Brain microvascular endothelial cell (primary cell): ENCODE measurements around the gene CCN6.

Experiments
- DNase-seq: peaks from one replicate; pipeline ENCODE4 v3.0.0-alpha.2; 2020
- H3K27ac ChIP-seq: fragments of 250-450 bp; sonication (Bioruptor Pico); 2 replicates; pipeline ENCODE4 v1.5.1; 2020; ENCODE audit warnings: mild to moderate bottlenecking, moderate library complexity
- H3K27me3 ChIP-seq: fragments of 250-450 bp; sonication (Bioruptor Pico); replicated peaks from 2 replicates; pipeline ENCODE4 v1.5.1; 2020; ENCODE audit warnings: mild to moderate bottlenecking
- H3K36me3 ChIP-seq: fragments of 250-450 bp; sonication (Bioruptor Pico); replicated peaks from 2 replicates; pipeline ENCODE4 v1.5.1; 2020; ENCODE audit warnings: mild to moderate bottlenecking
- H3K4me3 ChIP-seq: 2 replicates; pipeline ENCODE4 v1.5.1; 2011; ENCODE audit warnings: low read depth, mild to moderate bottlenecking, control low read depth, low read length, moderate library complexity
- in situ Hi-C: cut with HindIII; loops from 2 replicates; pipeline ENCODE4 v1.10.0; 2017; ENCODE audit warnings: low sequenced_read_pairs, low pct_ligation_motif_present
- TF ChIP-seq, protein P1 (sequence below): IDR thresholded peaks from 2 replicates; pipeline ENCODE4 v1.5.1; 2011; ENCODE audit warnings: low read depth, mild to moderate bottlenecking, moderate library complexity, low read length, control low read depth, inconsistent platforms; ENCODE audit errors: missing control alignments

Gene CCN6

DNA sequence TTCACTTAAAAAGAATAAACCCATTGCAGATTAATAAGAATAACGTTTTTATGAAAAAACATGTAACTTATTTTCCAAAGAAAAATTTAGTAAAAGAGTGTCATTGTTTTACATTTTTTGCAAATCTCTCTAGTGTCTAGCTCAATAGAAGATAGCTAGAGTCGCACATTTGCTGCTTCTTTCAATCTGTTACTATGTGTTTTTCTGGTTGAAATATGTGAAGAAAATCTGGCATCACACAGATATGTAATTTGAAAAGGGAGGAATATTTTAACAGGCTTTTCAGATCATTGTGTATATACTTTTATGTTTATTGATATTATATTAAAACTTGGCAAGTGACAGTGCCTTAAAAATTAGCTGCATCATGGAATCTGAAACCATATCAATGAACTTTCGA is 9.1 kb downstream of the CCN6 start:
- Histone ChIP-seq H3K27ac (no peak overlapping the region), H3K4me3 (no peak overlapping the region), H3K27me3 (no peaks in the 10 kb centered on the region), H3K36me3 (no peaks in the 10 kb centered on the region)
- DNase-seq: no peak
- in situ Hi-C loops: no loop called here
- TF ChIP-seq, protein P1, sequence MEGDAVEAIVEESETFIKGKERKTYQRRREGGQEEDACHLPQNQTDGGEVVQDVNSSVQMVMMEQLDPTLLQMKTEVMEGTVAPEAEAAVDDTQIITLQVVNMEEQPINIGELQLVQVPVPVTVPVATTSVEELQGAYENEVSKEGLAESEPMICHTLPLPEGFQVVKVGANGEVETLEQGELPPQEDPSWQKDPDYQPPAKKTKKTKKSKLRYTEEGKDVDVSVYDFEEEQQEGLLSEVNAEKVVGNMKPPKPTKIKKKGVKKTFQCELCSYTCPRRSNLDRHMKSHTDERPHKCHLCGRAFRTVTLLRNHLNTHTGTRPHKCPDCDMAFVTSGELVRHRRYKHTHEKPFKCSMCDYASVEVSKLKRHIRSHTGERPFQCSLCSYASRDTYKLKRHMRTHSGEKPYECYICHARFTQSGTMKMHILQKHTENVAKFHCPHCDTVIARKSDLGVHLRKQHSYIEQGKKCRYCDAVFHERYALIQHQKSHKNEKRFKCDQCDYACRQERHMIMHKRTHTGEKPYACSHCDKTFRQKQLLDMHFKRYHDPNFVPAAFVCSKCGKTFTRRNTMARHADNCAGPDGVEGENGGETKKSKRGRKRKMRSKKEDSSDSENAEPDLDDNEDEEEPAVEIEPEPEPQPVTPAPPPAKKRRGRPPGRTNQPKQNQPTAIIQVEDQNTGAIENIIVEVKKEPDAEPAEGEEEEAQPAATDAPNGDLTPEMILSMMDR: no peak

GRCh38 chr6:112065426-112065986 is 11.6 kb downstream of the CCN6 start:
- in situ Hi-C loops: no loop called here
- Histone ChIP-seq H3K27ac (no peak overlapping the region), H3K4me3 (no peak overlapping the region), H3K36me3 (no peaks in the 10 kb centered on the region), H3K27me3 (no peaks in the 10 kb centered on the region)
- no peak for DNase-seq
- TF ChIP-seq, protein P1: no peak

GRCh38 chr6:112066606-112067005 is 12.7 kb downstream of the CCN6 start:
- no peak for DNase-seq
- Histone ChIP-seq H3K27ac (no peak overlapping the region), H3K4me3 (no peak overlapping the region), H3K27me3 (no peaks in the 10 kb centered on the region), H3K36me3 (no peaks in the 10 kb centered on the region)
- in situ Hi-C loops: no loop called here
- TF ChIP-seq, protein P1: no peak

DNA sequence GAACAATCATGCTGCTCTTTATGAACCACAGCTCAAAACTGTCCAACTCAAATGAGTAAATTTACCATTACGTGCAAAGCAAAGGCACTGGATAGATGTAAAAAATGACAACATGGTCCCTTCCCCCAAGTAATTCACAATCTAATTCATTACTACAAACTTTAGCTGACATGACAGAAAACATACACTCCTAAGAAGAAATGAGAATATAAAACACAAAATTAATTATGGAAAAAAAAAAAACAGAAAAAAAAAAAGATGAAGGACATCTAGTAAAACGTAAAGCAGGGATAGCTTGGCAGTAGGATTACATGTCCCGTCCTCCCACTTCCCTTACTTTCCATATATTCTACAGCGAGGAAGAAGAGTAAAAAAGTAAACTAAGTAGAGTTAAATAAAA is 27.7 kb downstream of the CCN6 start:
- Histone ChIP-seq H3K27ac (no peak overlapping the region), H3K4me3 (no peak overlapping the region), H3K36me3 (peaks cover 14% of the 10 kb centered on the region), H3K27me3 (no peaks in the 10 kb centered on the region)
- DNase-seq: no peak
- in situ Hi-C loops: no loop called here
- TF ChIP-seq, protein P1: no peak

DNA sequence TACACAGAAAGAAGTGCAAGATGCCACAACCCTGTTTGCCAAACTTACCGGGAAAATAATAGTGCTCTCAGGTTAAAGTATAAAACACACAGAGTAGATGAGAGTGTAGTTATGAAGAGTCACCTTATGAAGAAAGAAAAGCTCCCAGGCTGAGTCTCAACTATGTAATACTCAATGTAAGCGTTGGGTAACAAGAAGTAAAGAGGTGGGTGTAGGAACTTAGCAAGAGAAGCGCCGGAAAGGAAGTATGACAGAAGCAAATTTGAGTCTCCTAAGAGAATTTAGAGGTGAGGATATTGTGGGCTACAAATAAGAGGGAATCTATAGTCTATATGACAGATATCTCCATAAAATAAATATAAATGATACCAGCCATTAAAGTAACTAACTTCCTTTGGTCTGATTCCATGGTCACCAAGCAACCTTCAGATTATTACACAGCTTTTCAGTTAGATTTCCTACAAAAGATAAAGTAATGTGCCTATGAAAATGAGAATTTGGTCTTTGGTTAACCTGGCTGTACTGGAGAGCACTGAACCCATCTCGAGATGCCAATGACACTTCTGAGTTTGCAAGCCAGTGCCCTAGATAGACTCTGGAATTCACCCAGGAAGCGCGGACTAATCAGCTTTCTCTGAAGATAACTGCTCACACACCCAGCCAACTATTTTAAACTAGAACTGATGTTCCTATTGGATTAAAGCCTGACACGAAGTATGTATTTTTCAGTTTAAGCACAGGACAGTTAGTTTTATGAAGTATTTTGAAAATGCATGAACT is 31.6 kb downstream of the CCN6 start:
- H3K4me3 ChIP-seq: no peak overlapping the region
- H3K27me3 ChIP-seq: no peaks in the 10 kb centered on the region
- H3K36me3 ChIP-seq: peaks cover 6% of the 10 kb centered on the region
- in situ Hi-C loops: no loop called here
- H3K27ac ChIP-seq: no peak overlapping the region
- DNase-seq: no peak
- TF ChIP-seq, protein P1: no peak
